ENCODE data around the gene LCOR.

LCOR gene

DNA sequence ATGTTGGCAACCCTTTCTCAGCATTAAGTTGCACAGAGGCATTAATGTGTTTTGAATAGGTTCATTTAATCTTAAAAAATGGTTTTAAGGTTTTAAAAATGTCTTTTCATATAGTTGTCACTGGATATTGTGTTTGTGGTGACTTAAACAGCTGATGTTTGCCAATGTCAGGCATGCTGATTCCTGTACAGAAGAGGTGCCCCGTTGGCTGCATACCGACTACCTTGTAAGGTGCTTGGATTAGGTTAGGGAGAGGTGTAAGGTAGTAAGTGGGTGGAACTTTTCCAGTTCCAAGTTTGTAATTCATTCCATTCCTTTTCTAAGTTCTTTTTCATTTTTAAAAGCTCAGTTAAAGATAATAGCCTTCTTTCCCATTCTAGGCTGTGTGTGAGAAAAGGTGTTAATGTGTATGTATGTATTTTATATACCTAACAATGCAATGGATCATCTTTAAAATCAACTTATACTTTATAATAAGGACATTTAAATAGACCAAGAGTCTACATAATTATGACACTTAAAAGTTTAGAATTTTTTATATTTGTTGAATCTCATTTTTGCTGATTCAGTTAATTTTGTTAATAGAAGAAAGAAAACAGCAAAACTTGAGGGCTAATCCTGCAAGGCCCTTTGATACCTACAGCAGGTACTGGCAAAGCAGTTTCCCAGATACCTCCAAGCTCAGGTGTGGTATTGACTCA is 155.2 kb downstream of the LCOR start:
- DNase-seq (ENCODE audit: low spot score), result no peak

DNA sequence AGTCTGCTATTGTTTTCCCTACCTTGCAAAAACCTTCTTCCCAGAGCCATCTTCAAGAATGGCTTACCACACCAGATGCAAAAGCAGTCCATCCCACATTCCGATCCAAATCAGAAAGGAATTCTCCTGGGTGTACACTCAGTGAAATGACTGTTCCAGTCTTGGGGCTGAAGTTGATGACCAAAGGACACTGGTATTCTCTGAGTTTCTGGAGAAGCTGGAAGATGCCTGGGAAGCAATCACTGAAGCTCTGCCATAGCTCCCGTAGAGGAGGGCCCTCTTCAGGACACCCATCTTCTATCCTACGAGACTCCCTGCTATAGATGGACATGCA is 155.7 kb downstream of the LCOR start:
- no peak for DNase-seq (ENCODE audit: low spot score)

DNA sequence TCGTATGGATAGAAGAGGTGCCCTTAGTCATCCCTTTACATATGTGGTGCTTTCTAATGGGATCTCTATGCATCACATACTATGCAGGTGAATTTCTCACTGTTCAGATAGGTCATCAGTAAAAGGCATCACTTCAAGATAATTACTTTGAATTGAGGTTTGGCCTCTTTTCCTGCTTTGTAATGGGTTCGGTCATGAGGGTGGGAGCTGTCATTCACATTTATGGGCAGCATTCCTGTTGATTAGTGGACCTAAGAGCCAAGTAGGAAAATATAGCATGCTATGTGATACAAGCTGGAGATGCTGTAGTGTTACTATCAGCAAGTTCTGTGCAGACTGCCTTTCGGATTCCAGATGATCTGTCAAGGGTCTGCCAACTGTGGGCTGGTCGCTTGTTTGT is 156.3 kb downstream of the LCOR start:
- DNase-seq (ENCODE audit: low spot score), result no peak

DNA sequence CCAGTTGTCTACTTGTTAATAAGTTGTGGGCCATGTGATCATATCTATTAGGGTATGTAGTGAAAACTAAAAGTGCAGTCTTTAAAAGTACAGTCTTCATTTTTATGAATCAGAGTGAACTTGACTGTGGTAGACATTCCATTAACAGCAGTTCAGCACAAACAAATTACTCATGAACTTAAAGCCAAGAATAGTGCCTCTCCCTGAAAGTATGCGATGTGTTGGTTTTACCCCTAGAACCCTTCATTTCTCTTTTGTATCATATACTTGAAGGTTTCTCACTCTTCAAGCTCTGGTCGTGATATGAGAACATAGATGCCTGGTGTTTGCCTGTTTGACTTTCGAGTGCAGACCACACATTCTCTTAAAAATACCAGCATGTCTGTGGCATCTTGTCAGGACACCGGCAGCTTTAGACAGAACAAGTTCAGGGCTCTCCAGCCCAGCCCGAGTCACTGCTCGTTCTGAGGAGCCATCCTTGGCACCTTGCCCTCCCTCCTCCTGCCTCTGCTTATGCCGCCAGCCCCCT is 159.3 kb downstream of the LCOR start:
- DNase-seq (ENCODE audit: low spot score), result no peak

DNA sequence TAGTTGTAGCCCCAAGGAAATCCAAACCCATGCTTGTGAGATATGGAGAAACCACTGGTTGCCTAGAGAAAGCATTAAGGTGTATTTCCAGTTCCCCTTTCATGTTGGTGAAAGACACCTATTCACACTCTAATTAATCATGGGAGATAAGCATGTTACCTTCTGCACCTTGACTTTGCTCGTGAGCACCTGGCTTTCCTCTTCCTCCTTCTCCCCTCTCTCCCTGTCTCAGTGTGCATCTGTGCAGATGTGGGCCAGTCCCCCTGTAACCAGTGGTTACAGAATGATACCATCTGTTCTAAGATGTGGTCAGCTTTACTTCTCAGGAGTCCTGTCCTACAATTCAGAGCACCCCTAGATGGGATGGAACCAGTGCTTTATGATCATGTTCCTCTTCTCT is 160.6 kb downstream of the LCOR start:
- DNase-seq (ENCODE audit: low spot score), result no peak

DNA sequence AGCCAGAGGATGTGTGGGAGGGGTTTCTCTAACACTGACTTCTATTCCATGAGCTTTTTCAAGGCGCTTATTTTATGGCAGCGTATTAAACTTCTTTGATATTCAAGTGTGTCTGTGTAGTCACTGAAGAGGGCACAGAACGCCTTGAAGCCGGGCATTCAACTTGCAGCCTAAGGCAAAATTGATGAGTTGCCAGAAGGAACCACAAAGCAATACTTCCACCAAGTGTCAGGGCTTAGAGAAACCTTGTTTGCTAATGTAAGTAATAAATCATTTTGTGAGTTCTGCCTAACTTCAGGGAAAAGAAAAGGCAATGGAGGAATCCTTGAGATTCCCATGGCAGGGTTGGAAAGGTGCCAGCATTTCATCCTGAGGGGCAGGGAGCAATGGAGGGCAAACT is 163.8 kb downstream of the LCOR start:
- DNase-seq (ENCODE audit: low spot score), result no peak

DNA sequence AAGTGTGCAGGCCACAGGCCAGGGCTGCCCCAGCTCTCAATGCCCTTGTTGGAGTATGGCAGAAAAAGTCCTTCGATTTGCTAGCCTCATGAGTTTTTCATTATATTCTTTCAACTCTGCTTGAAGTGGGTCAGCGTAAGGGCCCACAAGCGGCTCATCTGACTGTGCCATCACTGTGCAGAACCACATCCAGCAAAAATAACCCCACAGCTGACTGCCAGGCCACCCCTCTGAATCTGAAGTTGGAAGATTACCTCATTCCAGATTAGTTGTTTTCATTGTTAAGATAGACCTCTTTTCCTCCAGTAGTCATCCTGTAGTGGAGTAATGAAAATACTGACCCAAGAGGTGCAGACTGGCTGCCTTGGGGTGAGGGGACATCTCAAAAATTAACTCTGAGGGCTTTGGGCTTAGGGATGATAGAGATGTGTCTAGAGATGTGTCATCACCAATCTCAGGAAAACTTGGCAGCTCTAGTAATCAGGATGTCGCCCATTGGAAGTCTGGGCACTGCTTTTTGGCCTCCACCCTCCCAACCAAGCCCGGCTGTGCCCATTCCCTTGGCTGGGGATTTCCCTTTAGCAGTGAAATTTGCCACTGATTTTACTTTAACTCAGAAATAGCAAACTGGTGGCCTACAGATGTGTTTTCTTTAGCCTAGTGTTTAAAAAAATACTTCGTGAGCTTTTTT is 164.3 kb downstream of the LCOR start:
- no peak for DNase-seq (ENCODE audit: low spot score)

DNA sequence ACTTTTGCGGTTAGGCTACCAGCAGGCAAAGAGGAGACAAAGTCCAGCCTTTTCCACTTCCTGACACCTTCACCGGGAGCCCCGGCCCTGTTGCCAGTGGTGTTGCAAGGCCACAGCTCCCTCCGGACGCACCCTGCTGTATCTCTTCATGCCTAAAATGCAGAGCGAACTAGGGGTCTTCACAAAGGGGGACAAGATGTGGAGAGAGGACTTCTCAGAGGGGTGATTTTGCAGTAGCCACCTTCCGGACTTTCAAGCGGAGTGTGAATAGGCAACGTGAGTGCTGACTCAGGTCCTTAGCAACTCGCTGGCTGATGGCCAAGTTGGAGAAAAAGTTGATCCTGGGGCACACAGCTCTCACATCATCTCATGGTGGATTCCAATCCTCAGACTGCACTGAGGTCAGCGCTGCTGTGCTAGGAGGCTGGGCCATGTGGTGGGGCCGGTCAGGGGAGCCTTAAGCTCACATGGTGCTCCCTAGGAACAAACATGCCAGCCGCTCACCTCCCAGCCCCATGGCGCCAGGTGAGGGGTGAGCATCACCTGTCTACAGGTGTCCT is 166.3 kb downstream of the LCOR start:
- no peak for DNase-seq (ENCODE audit: low spot score)

DNA sequence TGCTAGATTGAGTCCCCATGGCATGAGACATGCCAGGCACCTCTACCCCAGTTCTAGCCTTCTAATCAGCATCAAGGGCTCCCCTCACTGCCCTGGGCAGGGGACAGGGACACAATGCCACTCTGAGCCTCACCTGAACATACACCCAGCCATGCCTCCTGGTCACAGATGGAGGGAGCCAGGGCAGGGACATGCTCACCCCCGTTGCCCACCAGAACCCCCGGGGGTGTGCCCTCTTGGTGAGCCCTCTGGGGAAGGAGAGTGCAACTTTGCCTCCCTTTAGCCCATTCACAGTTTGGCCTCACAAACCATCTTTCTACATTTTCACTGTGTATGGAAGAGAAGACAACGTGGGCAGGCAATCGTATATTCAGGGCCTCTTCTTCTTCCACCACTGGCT is 167.2 kb downstream of the LCOR start:
- DNase-seq (ENCODE audit: low spot score), result no peak

DNA sequence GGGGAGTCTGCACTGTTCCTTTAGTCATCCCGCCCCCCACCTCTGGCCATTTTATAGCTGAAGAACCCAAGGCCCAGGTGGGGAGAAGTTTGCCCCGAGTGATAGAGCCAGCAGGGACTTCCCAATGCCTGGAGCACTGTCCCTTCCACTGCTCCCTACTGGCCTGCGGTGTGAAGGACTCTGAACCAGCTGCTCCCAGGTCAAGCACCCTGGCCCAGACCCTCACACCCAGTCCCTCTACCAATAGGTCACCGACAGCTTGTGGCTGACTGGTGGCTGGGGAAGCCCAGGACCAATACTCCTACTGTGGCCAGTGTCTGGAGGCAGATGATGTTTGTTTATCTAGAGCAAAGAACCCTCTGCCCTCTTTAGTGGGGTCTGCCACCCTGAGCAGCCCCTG is 167.9 kb downstream of the LCOR start:
- DNase-seq (ENCODE audit: low spot score), result no peak

DNA sequence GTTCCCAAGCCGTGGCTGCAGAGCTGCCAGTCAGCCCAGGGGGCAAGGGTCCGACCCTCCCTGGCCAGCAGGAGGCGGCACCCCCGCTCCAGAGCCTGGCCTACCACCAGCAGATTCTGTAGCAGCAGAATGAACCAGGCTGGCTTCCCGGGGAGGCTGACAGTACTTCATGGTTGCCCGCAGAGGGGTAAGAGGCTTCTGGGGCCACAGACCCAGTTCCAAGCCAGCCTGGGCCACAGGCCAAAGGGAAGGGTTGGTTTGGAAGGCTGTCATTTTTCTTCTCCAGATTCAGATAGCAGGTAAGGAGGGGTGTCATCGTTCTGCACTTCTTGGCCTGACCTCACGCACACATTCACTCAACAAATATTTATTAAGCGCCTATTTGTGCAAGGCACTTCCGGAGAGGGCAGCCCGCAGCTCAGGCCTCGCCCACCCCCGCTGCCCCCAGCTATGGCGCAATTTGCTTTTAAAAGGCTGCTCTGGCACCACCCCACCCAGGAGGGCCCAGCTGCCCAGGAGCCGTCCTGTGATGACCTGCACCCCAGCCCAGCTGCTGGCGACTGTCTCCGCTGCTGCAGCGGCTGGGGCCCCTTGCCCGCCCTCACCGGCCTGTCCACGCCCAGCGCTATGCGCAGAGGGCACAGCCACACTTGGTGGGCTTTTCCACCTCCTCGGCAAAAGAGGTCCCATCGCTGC is 168.5 kb downstream of the LCOR start:
- no peak for DNase-seq (ENCODE audit: low spot score)

DNA sequence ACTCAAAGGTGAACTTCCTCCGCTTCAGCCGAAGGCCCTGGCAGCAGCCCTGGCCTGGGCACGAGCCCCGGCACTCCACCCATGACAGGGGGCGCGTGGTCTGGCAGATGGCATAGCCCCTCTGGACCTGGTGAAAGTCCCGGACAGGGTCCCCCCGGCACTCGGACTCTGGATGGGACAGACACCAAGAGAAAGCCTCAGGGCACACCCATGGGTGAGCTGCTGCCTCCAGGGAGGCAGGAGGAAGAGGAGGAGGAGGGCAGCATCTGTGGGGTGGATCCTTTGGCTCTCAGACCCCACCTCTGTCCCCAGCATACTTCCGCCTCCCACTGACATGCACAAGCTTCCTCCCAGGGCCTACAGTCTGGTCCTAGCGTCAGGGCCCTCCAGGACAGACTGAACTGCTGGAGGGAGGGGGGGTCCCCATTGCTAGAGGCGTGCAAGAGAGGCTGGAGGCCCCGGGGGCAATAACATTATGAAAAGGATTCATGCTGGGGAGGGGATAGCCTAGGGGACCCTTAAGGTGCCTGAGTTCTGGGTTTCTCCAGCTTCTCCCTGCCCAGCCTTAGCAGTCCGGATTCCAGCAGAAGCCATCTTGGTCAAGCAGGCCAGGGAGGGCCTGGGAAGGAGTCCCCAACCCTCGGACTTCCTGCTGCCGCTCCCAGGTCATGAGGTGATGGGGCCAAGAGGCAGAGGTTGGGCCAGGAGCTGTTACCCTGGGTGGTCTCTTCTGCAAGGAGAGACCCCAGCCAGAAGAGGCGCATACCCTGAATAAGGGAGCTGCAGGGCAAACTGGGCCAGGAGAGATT is 169.3 kb downstream of the LCOR start:
- no peak for DNase-seq (ENCODE audit: low spot score)

DNA sequence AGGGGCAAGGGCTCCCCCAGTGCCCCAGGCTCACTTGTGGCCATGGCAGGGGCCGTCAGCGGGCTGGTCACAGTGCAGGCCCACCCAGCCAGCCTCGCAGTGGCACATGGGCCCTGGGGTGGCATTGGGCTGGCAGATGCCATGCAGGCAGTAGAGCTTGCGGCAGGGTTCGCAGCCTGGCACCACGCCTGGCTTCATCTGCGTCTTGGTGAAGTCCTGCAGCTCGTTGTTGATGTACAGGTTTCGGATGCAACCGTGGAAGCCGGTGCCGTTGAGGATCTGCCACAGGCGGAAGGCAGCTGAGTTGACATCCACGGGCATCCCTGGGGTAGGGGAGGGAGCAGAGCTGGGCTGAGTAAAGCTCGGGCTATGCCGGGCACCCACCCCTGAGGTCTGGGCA is 170.6 kb downstream of the LCOR start:
- DNase-seq (ENCODE audit: low spot score), result no peak

DNA sequence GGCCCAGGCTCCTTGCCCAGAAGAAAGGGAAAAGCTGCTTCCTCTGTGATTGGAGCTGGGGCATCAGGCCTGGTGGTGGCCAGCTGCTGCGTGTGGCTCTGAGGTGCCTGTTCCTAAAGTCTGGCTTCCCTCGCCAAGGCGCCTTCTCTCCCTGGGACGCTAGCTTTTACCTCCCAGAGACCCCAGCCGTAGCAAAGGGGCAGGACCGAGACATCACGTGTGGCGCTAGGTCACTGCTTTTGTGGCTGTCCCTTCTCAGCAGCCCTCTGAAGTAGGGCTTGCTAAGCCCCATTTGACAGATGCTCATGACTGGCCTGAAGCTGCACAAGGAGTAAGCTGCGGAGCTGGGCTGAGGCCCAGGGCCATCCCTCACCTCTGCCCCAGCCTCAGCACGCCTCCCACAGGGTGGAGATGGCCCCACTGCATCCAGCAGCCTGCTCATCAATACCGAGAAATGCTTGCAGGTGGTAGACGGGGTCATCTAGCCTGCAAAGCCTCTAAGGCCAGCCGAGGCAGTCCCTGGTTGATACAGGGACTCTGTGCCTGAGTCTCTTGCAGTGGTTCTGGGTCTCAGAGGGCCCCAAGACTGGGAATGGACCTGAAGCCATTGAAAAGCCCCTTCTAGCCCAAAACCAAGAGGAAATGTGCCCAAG is 171.2 kb downstream of the LCOR start:
- no peak for DNase-seq (ENCODE audit: low spot score)

DNA sequence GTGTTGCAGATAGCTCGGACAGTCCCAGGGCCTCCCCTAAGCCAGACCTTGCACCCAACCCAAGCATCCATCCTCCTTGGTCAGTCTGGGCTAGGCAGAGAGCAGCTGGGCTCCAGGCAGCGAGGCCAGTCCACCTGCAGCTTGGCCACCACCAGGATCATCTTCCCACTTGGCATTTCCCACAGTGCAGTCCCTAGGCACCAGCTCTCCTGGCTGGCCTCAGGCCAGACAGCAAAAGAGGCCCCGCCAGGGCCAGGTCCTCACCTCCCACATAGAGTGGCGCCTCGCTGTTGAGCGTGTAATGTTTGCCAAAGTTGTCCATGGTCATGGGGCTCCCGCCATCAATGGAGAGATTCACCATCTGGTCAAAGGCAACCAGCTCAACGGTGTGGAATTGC is 171.7 kb downstream of the LCOR start:
- no peak for DNase-seq (ENCODE audit: low spot score)

DNA sequence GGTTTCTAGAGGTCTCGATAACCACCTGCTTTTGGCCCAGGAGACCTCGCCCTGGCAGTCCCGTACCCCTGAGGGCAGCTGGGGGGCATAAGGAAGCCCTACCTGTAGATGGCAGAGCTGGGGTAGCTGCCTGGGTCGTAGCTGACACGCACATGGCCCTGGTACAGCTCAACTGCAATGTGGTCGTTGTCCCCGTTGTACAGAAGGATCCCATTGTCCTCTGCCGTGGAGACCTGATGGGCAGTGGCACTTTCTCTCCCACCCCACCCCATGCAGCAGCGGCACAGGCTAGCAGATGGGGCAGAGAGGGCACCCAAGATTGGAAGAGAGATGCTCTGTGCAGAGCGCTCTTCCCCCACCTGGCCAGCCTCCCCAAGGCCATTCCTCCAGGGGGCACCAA is 172.5 kb downstream of the LCOR start:
- DNase-seq (ENCODE audit: low spot score), result no peak

DNA sequence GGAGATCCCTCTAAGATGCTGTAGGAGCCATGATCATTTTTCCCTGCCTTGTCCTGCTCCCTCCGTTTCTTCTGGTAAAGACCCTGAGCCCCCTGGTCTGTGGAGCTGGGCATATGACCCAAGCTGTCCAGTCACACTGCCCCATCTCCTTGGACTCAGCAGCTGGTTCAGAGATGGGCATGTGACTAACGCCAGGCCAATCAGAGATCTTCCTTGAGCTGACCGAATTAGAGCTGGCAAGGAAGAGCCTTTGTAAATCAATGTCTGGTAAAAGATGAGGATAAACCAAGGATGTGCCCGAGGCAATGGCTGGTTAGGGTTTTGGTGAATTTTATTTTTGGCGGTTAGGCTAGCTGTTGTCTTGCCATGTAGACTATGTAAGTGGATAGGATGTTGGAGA is 173.3 kb downstream of the LCOR start:
- DNase-seq (ENCODE audit: low spot score), result no peak

DNA sequence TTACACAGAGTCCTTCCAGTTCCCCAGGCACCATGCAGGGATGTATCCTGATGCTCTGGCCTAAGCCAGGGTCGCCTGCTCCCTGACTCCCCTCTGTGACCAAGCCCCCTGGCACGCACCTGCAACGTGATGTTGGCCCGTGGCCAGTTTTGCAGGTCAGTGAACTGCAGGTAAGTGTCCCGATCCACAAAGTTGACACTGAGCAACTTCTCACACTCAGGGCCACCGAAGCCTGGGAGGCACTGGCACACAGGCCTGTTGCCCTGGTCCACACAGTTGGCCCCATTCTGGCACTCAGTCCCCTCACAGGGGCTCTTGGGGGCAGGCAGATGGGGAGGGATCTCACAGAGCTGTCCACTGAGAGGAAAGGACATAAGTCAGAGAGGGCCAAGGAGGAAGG is 174.3 kb downstream of the LCOR start:
- DNase-seq (ENCODE audit: low spot score), result no peak

DNA sequence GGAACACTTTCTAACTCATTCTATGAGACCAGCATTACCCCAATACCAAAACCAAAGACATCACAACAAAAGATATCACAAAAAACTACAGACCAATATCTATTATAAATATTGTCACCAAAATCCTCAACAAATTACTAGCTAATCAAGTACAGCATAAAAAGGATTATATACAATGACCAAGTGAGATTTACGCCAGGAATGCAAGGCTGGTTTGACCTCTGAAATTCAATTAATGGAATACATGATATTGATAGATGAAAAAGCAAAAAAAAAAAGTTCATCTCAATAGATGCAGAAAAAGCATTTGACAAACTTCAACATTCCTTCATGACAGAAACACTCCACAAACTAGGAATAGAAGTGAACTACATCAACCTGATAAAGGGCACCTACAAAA is 175.3 kb downstream of the LCOR start:
- DNase-seq (ENCODE audit: low spot score), result no peak

DNA sequence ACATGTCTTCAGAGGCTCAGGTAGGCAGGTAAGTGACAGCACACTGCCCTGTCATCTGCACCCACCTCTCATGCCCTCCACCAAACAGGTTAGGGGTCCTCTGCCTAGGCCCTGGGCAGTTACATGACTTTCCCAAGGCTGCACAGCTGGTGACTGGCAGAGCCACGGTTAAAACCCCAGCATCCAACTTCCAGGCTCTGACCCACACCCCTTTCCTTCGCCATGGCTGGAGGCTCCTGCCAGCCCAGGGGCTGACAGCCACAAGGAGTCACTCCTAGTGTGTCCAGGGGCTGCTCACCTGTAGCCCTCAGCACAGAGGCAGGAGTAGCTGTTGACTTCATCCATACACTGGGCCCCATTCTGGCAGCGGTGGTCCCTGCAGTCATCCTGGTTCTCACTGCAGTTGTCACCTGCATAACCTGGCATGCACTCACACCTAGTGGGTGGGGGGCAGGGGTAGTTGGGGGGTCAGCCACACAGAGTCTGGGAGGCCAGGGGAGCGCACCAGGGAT is 178.7 kb downstream of the LCOR start:
- no peak for DNase-seq (ENCODE audit: low spot score)

DNA sequence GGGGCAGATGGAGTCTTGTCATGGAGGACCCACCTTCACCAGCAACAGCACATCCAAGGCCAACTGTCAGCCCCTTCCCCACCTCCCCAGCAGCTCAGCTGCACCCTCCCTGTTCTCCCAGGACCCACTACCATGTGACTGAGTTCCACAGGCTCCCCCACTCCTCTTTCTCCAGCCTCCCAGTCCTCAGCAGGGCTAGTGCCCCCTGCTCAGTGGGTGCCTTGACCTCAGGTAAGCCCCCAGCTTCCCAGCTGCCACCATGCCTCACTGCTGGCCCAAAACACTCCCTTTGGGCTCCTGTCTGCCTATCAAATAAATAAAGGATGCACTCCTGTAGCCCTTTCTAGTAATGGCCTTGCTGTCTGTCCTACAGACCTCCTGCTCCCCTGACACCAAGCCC is 179.3 kb downstream of the LCOR start:
- no peak for DNase-seq (ENCODE audit: low spot score)

Data from NAMALWA (cell line).